ENCODE data around the gene TBC1D22A. TPM values are rescaled to one million over a fixed set of nuclear protein-coding genes. Genes with fewer than 3 reads are reported as not detected.

Gene TBC1D22A
- total RNA-seq, 2 donors from 2014 or later, result 28.9 to 31.3 TPM

- ATAC-seq (ENCODE audit: insufficient number of reproducible peaks, low FRiP score, low read depth) (no peak), DNase-seq (ENCODE audit: low spot score) (no peak)
- Histone ChIP-seq H3K27ac (peak overlapping the region; percentile 96 to 99), H3K4me1 (ENCODE audit: control insufficient read depth in 1 of 2, low read depth in 2 of 2) (peaks cover 23 to 31% of the 10 kb centered on the region in 2 donors), H3K4me3 (peak overlapping the region; percentile 41), H3K27me3 (replicated peaks; ENCODE audit: insufficient read depth) (no peaks in the 10 kb centered on the region), H3K9me3 (no peaks in the 10 kb centered on the region), H3K36me3 (no peaks in the 10 kb centered on the region)
- TF ChIP-seq CTCF (IDR thresholded peaks at IDR 0.05), result no peak
Measured at GRCh38 chr22:46753761-46754109, 8.7 kb upstream of the TBC1D22A start.

- H3K9me3 ChIP-seq, result no peaks in the 10 kb centered on the region
- ATAC-seq (ENCODE audit: insufficient number of reproducible peaks, low FRiP score, low read depth) (peak; percentile 96), DNase-seq (ENCODE audit: low spot score) (peak; percentile 97)
- no peaks in the 10 kb centered on the region for H3K27me3 ChIP-seq (replicated peaks; ENCODE audit: insufficient read depth)
- TF ChIP-seq CTCF (IDR thresholded peaks at IDR 0.05), result no peak
- H3K27ac ChIP-seq, result peak overlapping the region; percentile 96 to 99
- H3K4me1 ChIP-seq (ENCODE audit: control insufficient read depth in 1 of 2, low read depth in 2 of 2), result peaks cover 23 to 31% of the 10 kb centered on the region in 2 donors
- H3K4me3 ChIP-seq, result peak overlapping the region; percentile 41
- no peaks in the 10 kb centered on the region for H3K36me3 ChIP-seq
Measured at GRCh38 chr22:46754110-46754799, 8.2 kb upstream of the TBC1D22A start.

- H3K27ac ChIP-seq, result peak overlapping the region; percentile 96 to 99
Measured at GRCh38 chr22:46754826-46755225, 7.6 kb upstream of the TBC1D22A start.

GRCh38 chr22:46755525-46755924 lies 6.9 kb upstream of the TBC1D22A start:
- no peak for TF ChIP-seq CTCF (IDR thresholded peaks at IDR 0.05)
- no peak for DNase-seq (ENCODE audit: low spot score)
- no peaks in the 10 kb centered on the region for H3K27me3 ChIP-seq (replicated peaks; ENCODE audit: insufficient read depth)
- no peak overlapping the region for H3K27ac ChIP-seq
- H3K9me3 ChIP-seq, result no peaks in the 10 kb centered on the region
- no peak for ATAC-seq (ENCODE audit: insufficient number of reproducible peaks, low FRiP score, low read depth)
- H3K4me3 ChIP-seq, result no peak overlapping the region
- H3K4me1 ChIP-seq (ENCODE audit: control insufficient read depth in 1 of 2, low read depth in 2 of 2), result peaks cover 19 to 24% of the 10 kb centered on the region in 2 donors
- no peaks in the 10 kb centered on the region for H3K36me3 ChIP-seq

More at GRCh38 chr22:46754826-46755225, 7.6 kb upstream of the TBC1D22A start:
- H3K27me3 ChIP-seq (replicated peaks; ENCODE audit: insufficient read depth), result no peaks in the 10 kb centered on the region
- peaks cover 23 to 29% of the 10 kb centered on the region in 2 donors for H3K4me1 ChIP-seq (ENCODE audit: control insufficient read depth in 1 of 2, low read depth in 2 of 2)
- no peak for TF ChIP-seq CTCF (IDR thresholded peaks at IDR 0.05)
- H3K36me3 ChIP-seq, result no peaks in the 10 kb centered on the region
- DNase-seq (ENCODE audit: low spot score) (no peak), ATAC-seq (ENCODE audit: insufficient number of reproducible peaks, low FRiP score, low read depth) (peak; percentile 4)
- H3K9me3 ChIP-seq, result no peaks in the 10 kb centered on the region
- H3K4me3 ChIP-seq, result peak overlapping the region; percentile 41

- no peak overlapping the region for H3K27ac ChIP-seq
- no peak for DNase-seq (ENCODE audit: low spot score)
- H3K4me1 ChIP-seq (ENCODE audit: control insufficient read depth in 1 of 2, low read depth in 2 of 2), result peaks cover 19 to 28% of the 10 kb centered on the region in 2 donors
- no peak for TF ChIP-seq CTCF (IDR thresholded peaks at IDR 0.05)
- no peak overlapping the region for H3K4me3 ChIP-seq
- no peak for ATAC-seq (ENCODE audit: insufficient number of reproducible peaks, low FRiP score, low read depth)
- H3K9me3 ChIP-seq, result no peaks in the 10 kb centered on the region
- no peaks in the 10 kb centered on the region for H3K36me3 ChIP-seq
- no peaks in the 10 kb centered on the region for H3K27me3 ChIP-seq (replicated peaks; ENCODE audit: insufficient read depth)
Measured at GRCh38 chr22:46756097-46756496, 6.4 kb upstream of the TBC1D22A start.
